DMS153 (cell line): Measurements from ENCODE around the gene SRD5A1.
"Not testable (repeated sequence)": the region's sequence is repeated elsewhere in the genome, so short reads cannot be mapped to it uniquely, and the experiment has no call there.

Experiments used
- DNase-seq: peaks from one replicate; lab custom pipeline; 2025; lab: John Stamatoyannopoulos, UW

SRD5A1 gene

DNA sequence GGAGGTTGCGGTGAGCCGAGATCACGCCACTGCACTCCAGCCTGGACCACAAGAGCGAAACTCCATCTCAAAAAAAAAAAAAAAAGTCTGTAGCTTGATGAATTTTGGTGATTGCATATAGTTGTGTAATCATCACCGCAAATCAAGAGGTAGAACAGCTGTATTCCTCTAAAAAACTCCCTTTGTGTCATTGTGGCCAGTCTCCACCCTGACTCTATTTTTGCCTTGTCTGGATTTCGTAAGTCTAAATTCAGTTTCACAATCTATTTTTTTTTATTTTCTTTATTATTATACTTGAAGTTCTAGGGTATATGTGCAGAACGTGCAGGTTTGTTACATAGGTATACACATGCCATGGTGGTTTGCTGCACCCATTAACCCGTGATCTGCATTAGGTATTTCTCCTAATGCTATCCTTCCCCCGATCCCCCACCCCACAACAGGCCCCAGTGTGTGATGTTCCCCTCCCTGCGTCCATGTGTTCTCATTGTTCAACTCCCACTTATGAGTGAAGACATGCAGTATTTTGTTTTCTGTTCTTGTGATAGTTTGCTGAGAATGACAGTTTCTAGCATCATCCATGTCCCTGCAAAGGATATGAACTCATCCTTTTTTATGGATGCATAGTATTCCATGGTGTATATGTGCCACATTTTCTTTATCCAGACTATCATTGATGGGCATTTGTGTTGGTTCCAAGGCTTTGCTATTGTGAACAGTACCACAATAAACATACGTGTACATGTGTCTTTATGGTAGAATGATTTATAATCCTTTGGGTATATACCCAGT, 12.5 kb downstream of the SRD5A1 start:
- DNase-seq = not testable (repeated sequence)

GRCh38 chr5:6649186-6649585, 15.9 kb downstream of the SRD5A1 start:
- peak; percentile 74 for DNase-seq

DNA sequence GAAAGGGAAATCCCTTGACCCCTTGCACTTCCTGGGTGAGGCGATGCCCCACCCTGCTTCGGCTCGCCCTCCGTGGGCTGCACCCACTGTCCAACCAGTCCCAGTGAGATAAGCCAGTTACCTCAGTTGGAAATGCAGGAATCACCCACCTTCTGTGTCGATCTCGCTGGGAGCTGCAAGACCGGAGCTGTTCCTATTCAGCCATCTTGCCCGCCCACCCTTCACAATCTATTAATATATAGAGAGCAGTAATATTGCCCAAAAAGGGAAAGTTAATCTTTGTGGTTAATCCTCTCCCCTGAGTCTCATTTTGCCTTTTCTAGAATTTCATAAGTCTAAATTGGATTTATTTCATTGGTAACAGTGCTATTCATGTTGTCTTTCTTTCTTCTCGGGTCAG, 16.4 kb downstream of the SRD5A1 start:
- no peak for DNase-seq

GRCh38 chr5:6652025-6652424, 18.8 kb downstream of the SRD5A1 start:
- DNase-seq = peak; percentile 98

DNA sequence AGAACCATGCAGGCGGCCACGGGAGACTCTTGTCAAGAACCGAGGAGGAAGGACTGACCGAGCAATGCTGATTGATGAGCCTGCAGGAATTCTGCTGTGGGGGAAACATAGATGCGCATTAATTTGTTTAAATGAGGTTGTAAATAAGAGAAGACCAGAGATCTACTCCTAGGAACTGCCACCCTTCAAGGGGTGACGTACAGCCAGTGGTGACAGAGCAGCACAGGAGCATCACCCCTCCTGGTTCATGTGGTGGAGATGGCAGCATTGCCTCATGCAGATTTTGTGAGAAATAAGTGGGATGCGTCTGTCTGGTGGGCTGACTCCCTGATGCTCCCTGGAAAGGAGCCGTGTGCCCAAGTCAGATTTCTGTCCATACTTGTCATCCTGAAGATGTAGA, 22.2 kb downstream of the SRD5A1 start:
- DNase-seq = no peak

DNA sequence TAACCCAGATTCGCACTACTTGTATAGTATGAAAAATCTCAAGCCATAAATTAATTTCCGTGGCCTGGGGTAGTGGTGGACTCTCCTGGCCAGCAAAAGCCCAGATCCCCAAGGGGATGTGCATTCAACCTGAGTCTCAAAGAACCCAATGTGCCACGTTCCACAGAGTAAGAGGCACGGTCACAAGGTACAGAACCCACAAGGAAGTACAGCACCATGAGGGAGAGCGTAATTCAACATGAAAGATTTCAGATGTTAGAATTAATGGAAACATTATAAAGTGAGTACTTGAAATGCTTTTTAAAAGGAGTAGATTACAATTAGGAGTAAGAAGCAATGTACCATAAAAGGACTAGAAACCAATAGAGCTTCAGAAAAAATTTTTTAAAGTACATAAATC, 23.4 kb downstream of the SRD5A1 start:
- DNase-seq = no peak

GRCh38 chr5:6659941-6660684, 26.9 kb downstream of the SRD5A1 start:
- no peak for DNase-seq

GRCh38 chr5:6660688-6661087, 27.4 kb downstream of the SRD5A1 start:
- DNase-seq = no peak

DNA sequence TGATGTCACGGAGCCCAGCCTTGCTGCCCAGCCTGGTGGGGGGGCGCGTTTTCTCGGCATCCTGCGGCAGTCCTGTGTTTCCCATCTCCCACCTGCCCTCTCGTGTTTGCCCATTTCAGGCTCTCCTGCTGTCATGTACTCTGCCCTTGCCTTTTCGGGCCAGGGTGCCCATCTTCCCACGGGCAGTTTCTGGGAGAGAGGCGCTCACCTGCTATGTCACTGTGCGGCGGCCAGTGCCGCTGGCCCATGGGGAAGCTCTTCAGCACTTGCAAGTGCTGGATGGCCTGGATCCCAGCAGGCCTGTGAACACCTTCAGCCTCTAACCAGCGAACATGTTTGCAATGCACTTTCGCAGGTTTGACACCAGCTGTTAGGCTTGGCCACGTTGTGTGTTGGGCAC, 33.5 kb downstream of the SRD5A1 start:
- no peak for DNase-seq

- no peak for DNase-seq
Observed at GRCh38 chr5:6667648-6668047, 34.4 kb downstream of the SRD5A1 start.

GRCh38 chr5:6668717-6669116, 35.5 kb downstream of the SRD5A1 start:
- DNase-seq = not testable (repeated sequence)

DNA sequence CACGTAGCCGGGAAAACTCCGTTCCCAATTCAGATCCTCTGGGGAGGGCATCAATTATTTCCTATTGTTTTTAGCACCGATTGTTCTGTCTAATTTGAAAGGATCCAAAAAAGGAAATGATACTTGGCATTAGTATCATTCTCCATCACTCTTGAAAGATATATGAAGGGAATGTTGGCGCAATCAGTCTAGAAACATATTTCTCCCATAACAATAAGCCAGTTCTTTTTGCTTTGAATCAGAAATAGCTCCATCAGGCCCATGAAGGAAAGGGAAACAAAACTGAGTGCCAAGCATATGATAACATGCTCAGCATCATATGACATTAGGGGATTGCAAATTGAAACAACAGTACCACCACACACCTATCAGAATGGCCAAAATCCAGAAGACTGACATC, 39.8 kb downstream of the SRD5A1 start:
- DNase-seq = no peak

DNA sequence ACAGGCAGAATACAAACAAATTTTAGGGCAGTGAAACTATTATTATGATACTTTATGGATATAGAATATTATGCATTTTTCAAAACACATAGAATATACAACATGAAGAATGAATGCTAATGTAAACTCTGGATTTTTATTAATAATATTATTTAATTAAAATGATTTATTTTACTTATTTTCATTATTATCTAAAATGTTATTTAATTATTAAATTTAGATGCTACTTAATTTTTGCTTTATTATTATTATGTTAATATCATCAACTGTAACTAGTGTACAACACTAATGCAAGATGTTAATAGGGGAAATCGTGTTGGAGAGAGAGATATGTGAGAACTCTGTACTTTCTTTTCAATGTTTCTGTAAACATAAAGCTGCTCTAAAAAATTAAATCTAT, 40.7 kb downstream of the SRD5A1 start:
- DNase-seq = no peak

GRCh38 chr5:6674421-6674820, 41.2 kb downstream of the SRD5A1 start:
- DNase-seq = peak; percentile 48

- DNase-seq = no peak
Observed at GRCh38 chr5:6674886-6675285, 41.6 kb downstream of the SRD5A1 start.

GRCh38 chr5:6675784-6676491, 42.7 kb downstream of the SRD5A1 start:
- DNase-seq = no peak

DNA sequence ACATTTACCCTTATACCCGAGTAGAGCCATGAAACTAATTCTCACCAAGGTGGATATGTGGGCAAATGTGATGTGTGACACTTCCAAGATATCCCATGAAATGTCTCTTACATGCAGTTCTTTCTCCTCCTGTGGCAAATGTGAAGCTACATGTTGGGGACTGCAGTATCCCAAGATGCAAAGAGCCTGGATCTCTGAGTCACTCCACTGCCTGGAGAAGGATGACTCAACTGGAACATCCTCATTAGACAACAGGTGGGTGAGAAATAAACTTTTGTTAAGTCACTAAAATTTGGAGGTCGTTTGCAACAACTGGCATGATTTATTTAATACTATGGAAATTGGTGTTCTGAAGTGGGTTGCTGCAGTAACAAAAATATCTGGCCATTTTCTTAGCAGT, 43.5 kb downstream of the SRD5A1 start:
- DNase-seq = no peak

DNA sequence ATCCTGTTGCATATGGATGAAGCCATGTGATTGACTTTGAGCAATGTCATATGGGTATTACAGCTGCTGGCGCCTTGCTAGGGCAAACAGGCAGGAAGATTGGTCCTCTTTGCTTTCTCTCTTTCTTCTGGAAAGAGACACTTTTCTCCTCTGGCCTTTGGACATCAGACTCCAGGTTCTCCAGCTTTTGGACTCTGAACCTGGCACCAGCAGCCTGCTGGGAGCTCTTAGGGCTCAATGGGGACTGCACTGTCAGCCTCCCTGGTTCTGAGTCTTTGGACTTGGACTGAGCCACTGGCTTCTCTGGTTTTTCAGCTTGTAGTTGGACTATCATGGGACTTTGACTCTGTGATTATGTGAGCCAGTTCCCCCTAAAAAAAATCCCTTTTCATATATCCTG, 45.1 kb downstream of the SRD5A1 start:
- no peak for DNase-seq

GRCh38 chr5:6680922-6681321, 47.7 kb downstream of the SRD5A1 start:
- no peak for DNase-seq

DNA sequence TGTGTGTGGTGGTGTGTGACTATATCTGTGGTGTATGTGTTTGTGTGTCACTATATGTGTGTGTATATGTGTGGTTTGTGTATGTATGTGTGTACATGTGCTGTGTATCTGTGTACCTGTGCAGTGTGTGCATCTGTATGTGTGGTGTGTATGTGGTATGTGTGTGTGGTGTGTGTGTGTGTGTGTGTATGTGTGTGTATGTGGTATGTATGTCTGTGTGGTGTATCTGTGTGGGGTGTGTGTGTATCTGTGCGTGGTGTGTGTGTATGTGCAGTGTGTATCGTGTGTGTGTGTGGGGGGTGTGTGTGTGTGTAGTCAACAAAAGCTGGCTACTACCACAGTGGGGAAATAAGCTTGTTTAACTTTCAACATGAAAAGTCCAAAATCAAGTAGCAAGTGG, 48.4 kb downstream of the SRD5A1 start:
- no peak for DNase-seq

DNA sequence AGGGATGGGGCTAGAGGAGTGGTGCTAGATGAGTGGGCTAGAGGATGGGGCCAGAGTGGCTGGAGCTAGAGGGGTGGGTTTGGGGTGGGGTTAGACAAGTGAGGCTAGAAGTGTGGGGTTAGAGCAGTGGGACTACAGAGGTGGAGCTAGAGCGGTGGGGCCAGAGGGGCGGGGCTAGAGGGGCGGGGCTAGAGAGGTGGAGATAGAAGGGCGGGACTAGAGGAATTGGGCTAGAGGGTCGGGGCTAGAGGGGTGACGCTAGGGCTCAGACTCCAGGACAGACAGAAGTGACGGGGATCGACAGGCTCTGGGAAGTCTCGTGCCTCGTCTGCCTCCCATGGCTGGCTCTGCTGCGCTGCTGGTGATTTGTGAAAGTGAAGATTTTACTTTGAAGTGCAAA, 49.0 kb downstream of the SRD5A1 start:
- DNase-seq = no peak

- no peak for DNase-seq
Observed at GRCh38 chr5:6683241-6683640, 50.0 kb downstream of the SRD5A1 start.

DNA sequence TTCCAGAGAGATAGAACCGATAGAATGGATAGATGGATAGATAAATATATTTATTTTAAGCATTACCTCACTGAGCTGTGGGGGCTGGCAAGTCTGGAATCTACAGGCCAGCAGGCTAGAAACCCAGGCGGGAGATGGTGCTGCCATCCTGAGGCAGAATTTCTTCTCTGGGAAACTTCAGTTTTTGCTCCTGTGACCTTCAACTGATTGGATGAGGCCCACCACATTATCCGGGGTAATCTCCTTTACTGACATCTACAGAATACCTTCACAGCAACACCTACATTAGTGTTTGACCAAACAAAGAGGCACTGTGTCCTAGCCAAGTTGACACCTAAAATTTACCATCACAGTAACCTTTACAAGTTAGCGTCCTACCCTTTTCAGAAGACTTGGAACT, 50.8 kb downstream of the SRD5A1 start:
- DNase-seq = no peak
